Loucy (cell line): ENCODE results near the gene RSAD2.

Source experiments
- H2AFZ ChIP-seq: fragments of 200-600 bp; sonication (generic); 2 replicates; pipeline ENCODE4 v1.6.0; 2016; ENCODE audit warnings: antibody characterized with exemption, mild to moderate bottlenecking, low read length, moderate library complexity
- H3F3A ChIP-seq: fragments of 200-600 bp; 2 replicates; pipeline ENCODE4 v1.6.0; 2016; ENCODE audit warnings: antibody characterized with exemption, low read depth, mild to moderate bottlenecking
- H3K27me3 ChIP-seq: fragments of 200-600 bp; sonication (generic); 2 replicates; pipeline ENCODE4 v1.6.1; 2014; ENCODE audit warnings: low read length, mild to moderate bottlenecking; ENCODE audit not compliant: insufficient read depth, poor library complexity, severe bottlenecking
- H3K36me3 ChIP-seq: fragments of 200-600 bp; sonication (generic); 2 replicates; pipeline ENCODE4 v1.6.1; 2016; ENCODE audit warnings: low read length; ENCODE audit not compliant: insufficient read depth
- H3K4me1 ChIP-seq: fragments of 200-600 bp; sonication (generic); 2 replicates; pipeline ENCODE4 v1.5.1; 2014; ENCODE audit warnings: low read length, mild to moderate bottlenecking; ENCODE audit not compliant: insufficient read depth, poor library complexity, severe bottlenecking
- H3K4me2 ChIP-seq: fragments of 200-600 bp; sonication (generic); 2 replicates; pipeline ENCODE4 v1.6.0; 2014; ENCODE audit warnings: antibody characterized with exemption, low read length, low read depth, mild to moderate bottlenecking; ENCODE audit not compliant: poor library complexity, severe bottlenecking
- H3K4me3 ChIP-seq: fragments of 200-600 bp; sonication (generic); 2 replicates; pipeline ENCODE4 v1.5.1; 2014; ENCODE audit warnings: low read length, mild to moderate bottlenecking, mixed read lengths; ENCODE audit not compliant: poor library complexity, severe bottlenecking
- H3K79me2 ChIP-seq: fragments of 200-600 bp; sonication (generic); 2 replicates; pipeline ENCODE4 v1.6.1; 2014; ENCODE audit warnings: low read length; ENCODE audit not compliant: insufficient read depth
- H3K9ac ChIP-seq: fragments of 200-600 bp; sonication (generic); 2 replicates; pipeline ENCODE4 v1.6.0; 2014; ENCODE audit warnings: mild to moderate bottlenecking, low read depth, low read length, moderate library complexity; ENCODE audit not compliant: poor library complexity, severe bottlenecking
- H3K9me2 ChIP-seq: fragments of 200-600 bp; sonication (generic); replicated peaks from 2 replicates; pipeline ENCODE4 v1.6.1; 2016; ENCODE audit warnings: low read depth, low read length, mixed read lengths
- H3K9me3 ChIP-seq: fragments of 200-600 bp; sonication (generic); 2 replicates; pipeline ENCODE4 v1.6.1; 2014; ENCODE audit warnings: mild to moderate bottlenecking, antibody characterized with exemption, low read length, low read depth; ENCODE audit not compliant: insufficient read depth
- H4K20me1 ChIP-seq: fragments of 200-600 bp; sonication (generic); 2 replicates; pipeline ENCODE4 v1.6.0; 2014; ENCODE audit warnings: antibody characterized with exemption, low read length, mild to moderate bottlenecking; ENCODE audit not compliant: insufficient read depth, poor library complexity, severe bottlenecking
- CTCF ChIP-seq: fragments of 200-600 bp; sonication (generic); conservative IDR thresholded peaks from 2 replicates; pipeline ENCODE4 v1.5.1; 2014; ENCODE audit warnings: mild to moderate bottlenecking, antibody characterized with exemption, low read length
- EZH2phosphoT487 ChIP-seq: fragments of 200-600 bp; IDR thresholded peaks from 2 replicates; pipeline ENCODE4 v1.6.1; 2018; ENCODE audit warnings: antibody characterized with exemption, mild to moderate bottlenecking, moderate library complexity, borderline replicate concordance

RSAD2 gene

DNA sequence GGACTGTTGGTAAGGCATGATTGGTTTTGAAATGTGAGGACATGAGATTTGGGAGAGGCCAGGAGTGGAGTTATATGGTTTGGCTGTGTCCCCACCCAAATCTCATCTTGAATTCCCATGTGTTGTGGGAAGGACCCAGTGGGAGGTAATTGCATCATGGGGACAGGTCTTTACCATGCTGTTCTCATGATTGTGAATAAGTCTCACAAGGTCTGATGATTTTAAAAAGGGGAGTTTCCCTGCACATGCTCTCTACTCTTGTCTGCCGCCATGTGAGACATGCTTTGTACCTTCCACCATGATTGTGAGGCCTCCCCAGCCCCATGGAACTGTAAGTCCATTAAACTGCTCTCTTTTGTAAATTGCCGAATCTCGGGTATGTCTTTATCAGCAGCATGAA, 17.3 kb upstream of the RSAD2 start:
- no peak for TF ChIP-seq CTCF
- TF ChIP-seq EZH2phosphoT487: no peak
- Histone ChIP-seq H3K79me2 (peaks cover 33% of the 10 kb centered on the region), H4K20me1 (no peaks in the 10 kb centered on the region), H3F3A (peaks cover 7% of the 10 kb centered on the region; the same call in 1 of the 2 replicates), H3K9ac (no peak overlapping the region), H3K4me3 (no peak overlapping the region), H3K4me1 (peaks cover 58% of the 10 kb centered on the region), H3K27me3 (no peaks in the 10 kb centered on the region), H3K9me2 (no peaks in the 10 kb centered on the region), H2AFZ (no peak overlapping the region), H3K36me3 (peaks cover 23% of the 10 kb centered on the region; the same call in 1 of the 2 replicates), H3K4me2 (no peak overlapping the region), H3K9me3 (peaks cover 11% of the 10 kb centered on the region; the same call in 1 of the 2 replicates)

DNA sequence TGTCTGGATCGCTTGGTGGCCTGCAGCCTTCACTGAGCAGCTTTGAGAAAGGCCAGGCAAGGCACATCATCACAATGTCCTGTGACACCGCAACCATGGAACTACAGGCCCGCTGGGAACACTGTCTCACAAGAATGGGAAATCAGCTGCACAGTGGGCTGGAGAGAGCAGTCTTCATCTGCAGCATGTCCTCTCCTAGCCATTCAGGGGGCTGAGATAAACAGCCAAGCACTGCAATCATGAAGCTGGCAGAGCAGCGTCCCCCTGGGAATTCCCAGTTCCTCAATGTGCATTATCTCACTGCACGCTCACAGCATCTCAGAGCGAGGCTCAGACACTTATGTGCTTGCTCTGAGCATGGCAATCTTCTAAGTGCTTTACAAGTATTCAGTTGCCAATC, 13.8 kb upstream of the RSAD2 start:
- no peaks in the 10 kb centered on the region for H4K20me1 ChIP-seq
- H3K4me2 ChIP-seq: peak overlapping the region; percentile 93
- H3K4me1 ChIP-seq: peaks cover 56% of the 10 kb centered on the region
- H3K9me3 ChIP-seq: peaks cover 11% of the 10 kb centered on the region; the same call in 1 of the 2 replicates
- peak overlapping the region; percentile 86 for H3K4me3 ChIP-seq
- no peak overlapping the region for H2AFZ ChIP-seq
- no peaks in the 10 kb centered on the region for H3F3A ChIP-seq
- peaks cover 46% of the 10 kb centered on the region for H3K79me2 ChIP-seq
- TF ChIP-seq CTCF (no peak), EZH2phosphoT487 (no peak)
- H3K27me3 ChIP-seq: no peaks in the 10 kb centered on the region
- H3K36me3 ChIP-seq: peaks cover 20% of the 10 kb centered on the region; the same call in 1 of the 2 replicates
- no peaks in the 10 kb centered on the region for H3K9me2 ChIP-seq
- H3K9ac ChIP-seq: peak overlapping the region; percentile 89

DNA sequence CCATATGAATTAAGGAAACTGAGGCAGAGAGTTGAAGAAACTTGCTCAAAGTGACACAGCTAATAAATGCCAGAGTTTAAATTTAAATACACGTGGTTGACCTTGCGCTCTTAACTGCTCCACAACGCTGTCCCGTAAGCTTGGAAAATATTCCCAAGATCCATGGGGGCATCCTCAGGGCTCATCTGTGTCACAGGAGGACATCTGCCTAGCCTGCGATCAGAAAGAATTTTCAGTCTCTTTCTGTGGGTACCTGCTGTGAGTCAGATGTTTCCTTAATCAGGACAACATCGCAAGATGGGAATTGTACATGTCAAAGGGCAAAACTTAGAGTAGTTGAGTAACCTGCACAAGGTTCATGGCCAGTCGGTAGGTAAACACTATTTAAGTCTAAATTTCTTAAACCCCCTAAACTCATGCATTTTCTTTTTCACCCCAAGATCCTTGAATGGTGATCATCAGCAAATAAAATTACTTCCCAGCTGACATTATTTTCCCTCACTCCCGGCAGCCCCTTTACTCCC, 13.3 kb upstream of the RSAD2 start:
- Histone ChIP-seq H3K9me2 (no peaks in the 10 kb centered on the region), H3K36me3 (peaks cover 18% of the 10 kb centered on the region; the same call in 1 of the 2 replicates), H3K4me1 (peaks cover 56% of the 10 kb centered on the region), H3K9me3 (peaks cover 11% of the 10 kb centered on the region; the same call in 1 of the 2 replicates), H3K9ac (peak overlapping the region; percentile 89), H2AFZ (no peak overlapping the region), H3F3A (no peaks in the 10 kb centered on the region), H4K20me1 (no peaks in the 10 kb centered on the region), H3K79me2 (peaks cover 46% of the 10 kb centered on the region), H3K4me3 (peak overlapping the region; percentile 86), H3K4me2 (peak overlapping the region; percentile 93), H3K27me3 (no peaks in the 10 kb centered on the region)
- no peak for TF ChIP-seq EZH2phosphoT487
- TF ChIP-seq CTCF: no peak
